Stimulated activated CD4-positive, alpha-beta T cell treated with anti-CD3 and anti-CD28 coated beads, TNF-alpha, amount 100 ng/mL, for 4 hours (primary cell): ENCODE results near the gene F2R.

Experiments
- DNase-seq, 3 experiments: peaks; one replicate each; pipeline ENCODE4 v3.0.0-alpha.2; 2020; ENCODE audit warnings: low read depth in 3 of 3

F2R gene

GRCh38 chr5:76690704-76691466, 25.0 kb upstream of the F2R start:
- DNase-seq: no peak

GRCh38 chr5:76691467-76692273, 24.3 kb upstream of the F2R start:
- DNase-seq: no peak

GRCh38 chr5:76692274-76692540, 23.7 kb upstream of the F2R start:
- no peak for DNase-seq

GRCh38 chr5:76692651-76693050, 23.3 kb upstream of the F2R start:
- DNase-seq: no peak

GRCh38 chr5:76693141-76693540, 22.8 kb upstream of the F2R start:
- DNase-seq: no peak

- DNase-seq: no peak
These were observed 21.6 kb upstream of the F2R start for GRCh38 chr5:76694317-76694716.

GRCh38 chr5:76695346-76695745, 20.6 kb upstream of the F2R start:
- no peak for DNase-seq

GRCh38 chr5:76696251-76696650, 19.7 kb upstream of the F2R start:
- DNase-seq: no peak

GRCh38 chr5:76697670-76698069, 18.3 kb upstream of the F2R start:
- DNase-seq: no peak

GRCh38 chr5:76700571-76700970, 15.4 kb upstream of the F2R start:
- no peak for DNase-seq

GRCh38 chr5:76701298-76701697, 14.6 kb upstream of the F2R start:
- DNase-seq: no peak

GRCh38 chr5:76703707-76704106, 12.2 kb upstream of the F2R start:
- no peak for DNase-seq

- DNase-seq: no peak
These were observed 11.7 kb upstream of the F2R start for GRCh38 chr5:76704131-76704663.

GRCh38 chr5:76705574-76705973, 10.4 kb upstream of the F2R start:
- no peak for DNase-seq

GRCh38 chr5:76709762-76710161, 6.2 kb upstream of the F2R start:
- DNase-seq: no peak

- no peak for DNase-seq
These were observed 4.9 kb upstream of the F2R start for GRCh38 chr5:76710991-76711390.

- DNase-seq: no peak
These were observed 1.0 kb upstream of the F2R start for GRCh38 chr5:76714751-76715485.

- DNase-seq: no peak
These were observed 515 bp upstream of the F2R start for GRCh38 chr5:76715486-76715735.

GRCh38 chr5:76716456-76717157, 681 bp downstream of the F2R start:
- no peak for DNase-seq

- no peak for DNase-seq
These were observed 1.5 kb downstream of the F2R start for GRCh38 chr5:76717222-76718083.

GRCh38 chr5:76718381-76718832, 2.5 kb downstream of the F2R start:
- no peak for DNase-seq
